ENCODE data around the gene GLT8D2.
"Not testable (repeated sequence)": the region's sequence is repeated elsewhere in the genome, so short reads cannot be mapped to it uniquely, and the experiment has no call there.

Gene GLT8D2

DNA sequence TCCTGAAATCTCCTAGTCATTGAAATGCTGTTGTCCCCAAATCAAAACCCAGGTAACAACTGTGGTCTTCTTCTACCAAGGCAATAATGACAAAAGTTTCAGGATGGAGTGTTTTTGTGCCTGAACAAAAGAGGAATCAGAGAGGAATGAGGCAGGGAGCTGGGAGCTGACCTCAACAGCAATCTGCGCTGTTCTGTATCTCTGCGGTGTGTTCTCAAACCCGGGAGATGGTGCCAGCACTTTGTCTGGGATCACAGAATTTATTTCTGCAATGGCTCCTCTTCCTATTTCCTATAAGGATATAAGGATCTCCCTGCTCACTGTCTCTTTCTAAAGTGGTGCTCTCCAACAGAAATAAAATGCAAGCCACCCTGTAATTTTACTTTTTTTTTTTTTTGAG is 449 bp upstream of the GLT8D2 start:
- DNase-seq (ENCODE audit: low spot score) = no peak

DNA sequence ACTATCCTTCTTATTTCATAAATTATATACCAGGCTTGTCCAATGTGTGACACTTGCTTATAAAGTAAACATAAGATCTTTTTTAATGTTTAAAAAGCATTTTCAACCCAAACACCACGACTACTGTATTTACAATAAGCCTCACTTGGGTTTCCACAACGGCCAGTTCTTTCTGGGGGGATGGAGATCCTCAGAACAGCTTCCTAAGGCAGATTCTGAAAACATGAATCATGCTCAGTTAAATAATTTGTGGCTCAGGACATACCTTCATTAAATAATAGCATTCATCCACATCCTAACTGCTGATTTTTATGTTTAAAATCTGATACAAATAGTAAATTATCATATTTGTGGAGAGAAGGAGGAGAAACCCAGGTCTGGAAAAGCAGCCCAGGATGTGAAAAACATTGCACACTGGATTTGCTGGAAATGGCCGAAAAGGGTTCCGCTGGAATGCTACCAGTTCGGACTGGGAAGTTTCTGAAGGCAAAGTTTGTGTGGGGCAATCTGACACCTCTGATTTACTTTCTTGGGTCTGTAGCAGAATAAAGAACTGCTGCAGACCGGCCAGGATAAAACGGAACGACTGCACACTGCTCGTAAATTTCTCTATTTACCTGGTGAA is 597 bp downstream of the GLT8D2 start:
- no peak for DNase-seq (ENCODE audit: low spot score)

DNA sequence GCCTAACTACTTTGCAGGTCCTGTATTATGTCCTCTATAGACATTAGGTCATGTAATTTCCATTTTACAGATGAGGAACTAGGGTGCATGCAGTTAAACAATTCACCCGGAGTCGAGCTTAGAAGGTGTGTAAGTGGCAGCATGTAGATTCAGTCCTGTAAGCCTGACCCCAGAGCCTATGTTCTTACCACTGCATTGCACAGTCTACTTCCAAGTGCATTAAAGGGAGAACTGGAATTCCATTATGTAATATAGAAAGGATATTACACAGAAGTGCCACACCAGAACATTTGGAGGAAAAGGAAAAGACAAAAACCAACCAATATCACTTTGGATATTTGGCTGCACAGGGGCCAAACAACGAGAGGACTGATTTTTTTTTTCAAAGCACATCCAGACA is 1.2 kb downstream of the GLT8D2 start:
- no peak for DNase-seq (ENCODE audit: low spot score)

DNA sequence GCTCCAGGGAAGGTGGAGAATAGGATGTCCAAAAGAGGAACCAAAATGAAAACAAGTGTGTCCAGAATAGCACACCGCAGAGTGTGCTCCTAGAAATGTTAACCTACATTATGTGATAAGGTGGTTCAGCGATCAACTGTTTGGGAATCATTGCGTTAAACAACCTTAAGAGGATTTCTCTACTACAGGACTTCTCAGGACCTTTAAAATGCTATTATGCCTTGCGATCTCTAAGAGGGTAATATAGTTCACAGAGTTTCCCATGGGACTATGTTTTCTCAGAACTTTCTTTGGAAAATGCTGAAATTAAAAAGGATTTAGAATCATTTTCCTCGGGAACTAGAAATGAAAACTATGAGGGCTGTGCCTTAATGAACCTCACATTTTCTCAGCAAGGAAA is 1.8 kb downstream of the GLT8D2 start:
- no peak for DNase-seq (ENCODE audit: low spot score)

DNA sequence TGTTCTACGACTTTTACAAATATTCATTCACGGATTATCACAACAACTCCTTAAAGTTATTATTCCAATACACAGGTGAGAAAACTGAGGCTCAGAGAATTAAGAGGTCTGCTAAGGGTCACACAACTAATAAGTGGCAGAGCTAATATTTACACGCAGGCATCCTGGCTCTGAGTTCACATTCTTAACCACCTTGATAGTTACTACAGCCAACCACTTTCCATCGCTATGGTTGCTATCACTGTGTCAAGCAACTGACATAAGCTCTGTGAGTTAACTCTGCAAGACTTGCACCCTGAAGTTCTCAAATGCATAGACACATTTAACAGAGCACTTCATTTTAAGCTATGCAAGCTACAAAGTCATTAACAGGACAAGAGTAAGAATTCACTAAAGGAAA is 3.7 kb downstream of the GLT8D2 start:
- no peak for DNase-seq (ENCODE audit: low spot score)

DNA sequence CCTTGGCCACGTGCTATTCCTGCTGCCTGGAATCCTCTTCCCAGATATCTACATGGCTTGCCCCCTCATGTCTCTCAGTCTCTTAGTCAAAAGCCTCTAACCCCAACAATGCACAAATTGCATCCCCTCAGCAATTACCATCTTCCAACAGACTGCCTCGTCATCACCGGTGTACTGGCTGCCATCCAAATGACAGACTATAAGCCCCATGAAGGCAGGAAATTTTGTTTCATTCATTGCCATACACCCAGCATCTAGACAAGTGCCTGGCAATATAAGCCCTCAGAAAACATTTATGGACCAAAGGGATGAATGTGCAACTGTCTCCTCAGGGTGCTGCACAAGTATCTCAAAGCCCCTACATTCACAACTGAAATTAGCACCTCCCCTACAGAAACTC is 5.8 kb downstream of the GLT8D2 start:
- no peak for DNase-seq (ENCODE audit: low spot score)

DNA sequence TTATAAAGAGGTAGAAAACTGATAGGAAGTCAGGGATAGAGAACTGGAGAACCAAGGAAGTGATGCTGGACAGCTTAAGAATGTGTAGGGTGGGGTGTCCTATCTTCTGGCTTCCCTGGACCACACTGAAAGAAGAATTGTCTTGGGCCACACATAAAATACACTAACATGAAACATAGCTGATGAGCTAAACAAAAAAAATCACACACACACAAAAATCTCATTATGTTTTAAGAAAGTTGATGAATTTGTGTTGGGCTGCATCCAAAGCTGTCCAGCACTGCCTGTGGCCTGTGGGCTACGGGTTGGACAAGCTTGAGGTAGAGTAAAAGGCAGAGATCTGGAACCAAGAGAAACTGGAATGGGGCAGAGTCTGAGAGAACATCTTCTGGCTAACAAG is 7.4 kb downstream of the GLT8D2 start:
- DNase-seq (ENCODE audit: low spot score) = no peak

DNA sequence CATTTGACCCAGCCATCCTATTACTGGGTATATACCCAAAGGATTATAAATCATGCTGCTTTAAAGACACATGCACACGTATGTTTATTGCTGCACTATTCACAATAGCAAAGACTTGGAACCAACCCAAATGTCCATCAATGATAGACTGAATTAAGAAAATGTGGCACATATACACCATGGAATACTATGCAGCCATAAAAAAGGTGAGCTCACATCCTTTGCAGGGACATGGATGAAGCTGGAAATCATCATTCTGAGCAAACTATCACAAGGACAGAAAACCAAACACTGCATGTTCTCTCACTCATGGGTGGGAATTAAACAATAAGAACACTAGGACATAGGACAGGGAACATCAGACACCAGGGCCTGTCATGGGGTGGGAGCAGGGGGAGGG is 10.2 kb downstream of the GLT8D2 start:
- DNase-seq (ENCODE audit: low spot score) = not testable (repeated sequence)

DNA sequence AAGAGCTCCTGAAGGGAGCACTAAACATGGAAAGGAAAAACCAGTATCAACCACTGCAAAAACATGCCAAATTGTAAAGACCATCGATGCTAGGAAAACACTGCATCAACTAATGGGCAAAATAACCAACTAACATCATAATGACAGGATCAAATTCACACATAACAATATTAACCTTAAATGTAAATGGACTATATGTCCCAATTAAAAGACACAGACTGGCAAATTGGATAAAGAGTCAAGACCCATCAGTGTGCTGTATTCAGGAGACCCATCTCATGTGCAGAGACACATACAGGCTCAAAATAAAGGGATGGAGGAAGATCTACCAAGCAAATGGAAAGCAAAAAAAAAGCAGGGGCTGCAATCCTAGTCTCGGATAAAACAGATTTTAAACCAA is 13.8 kb downstream of the GLT8D2 start:
- DNase-seq (ENCODE audit: low spot score) = not testable (repeated sequence)

DNA sequence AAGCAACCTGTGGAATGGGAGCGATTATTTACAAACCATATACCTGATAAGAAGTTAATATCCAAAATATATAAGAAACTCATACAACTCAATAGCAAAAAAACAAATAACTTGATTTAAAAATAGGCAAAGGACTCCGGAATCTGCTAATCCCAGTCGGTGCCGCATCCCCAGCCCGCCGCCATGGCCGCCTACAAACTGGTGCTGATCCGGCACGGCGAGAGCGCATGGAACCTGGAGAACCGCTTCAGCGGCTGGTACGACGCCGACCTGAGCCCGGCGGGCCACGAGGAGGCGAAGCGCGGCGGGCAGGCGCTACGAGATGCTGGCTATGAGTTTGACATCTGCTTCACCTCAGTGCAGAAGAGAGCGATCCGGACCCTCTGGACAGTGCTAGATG is 19.4 kb downstream of the GLT8D2 start:
- not testable (repeated sequence) for DNase-seq (ENCODE audit: low spot score)

DNA sequence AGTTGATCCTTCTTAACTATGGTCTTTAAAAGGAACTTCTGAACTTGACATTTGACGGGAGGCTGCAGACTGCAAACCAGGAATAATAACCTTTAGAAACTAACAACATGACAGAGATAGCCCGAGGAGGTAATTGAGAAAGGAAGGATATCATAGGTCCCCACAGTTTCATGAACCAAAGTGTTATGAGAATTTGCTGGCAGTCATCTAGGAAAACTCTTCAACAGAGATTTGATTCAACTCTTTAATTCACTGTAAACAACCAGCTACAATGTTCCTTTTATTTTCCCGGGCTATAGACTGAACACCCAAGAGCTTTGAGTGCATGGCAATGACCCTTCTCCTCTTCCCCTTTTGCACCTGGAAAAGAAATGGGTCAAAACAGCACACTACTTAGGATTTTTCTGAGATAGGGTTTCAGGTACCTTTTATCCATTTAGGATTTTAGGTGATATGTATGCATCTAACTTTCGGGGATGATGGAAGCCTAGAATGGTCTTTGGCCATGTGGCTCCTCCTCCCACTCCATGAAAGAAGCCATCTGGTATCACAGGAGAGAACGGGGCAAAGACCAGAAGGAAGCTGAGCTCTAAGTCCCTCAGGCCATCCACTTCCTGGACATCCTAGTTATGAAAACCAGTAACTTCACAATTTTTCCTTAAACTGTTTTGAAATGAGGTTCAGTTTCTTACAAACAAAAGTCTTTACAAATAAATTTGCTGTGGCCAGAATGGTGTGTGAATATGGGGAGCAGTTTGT is 23.0 kb downstream of the GLT8D2 start:
- no peak for DNase-seq (ENCODE audit: low spot score)

DNA sequence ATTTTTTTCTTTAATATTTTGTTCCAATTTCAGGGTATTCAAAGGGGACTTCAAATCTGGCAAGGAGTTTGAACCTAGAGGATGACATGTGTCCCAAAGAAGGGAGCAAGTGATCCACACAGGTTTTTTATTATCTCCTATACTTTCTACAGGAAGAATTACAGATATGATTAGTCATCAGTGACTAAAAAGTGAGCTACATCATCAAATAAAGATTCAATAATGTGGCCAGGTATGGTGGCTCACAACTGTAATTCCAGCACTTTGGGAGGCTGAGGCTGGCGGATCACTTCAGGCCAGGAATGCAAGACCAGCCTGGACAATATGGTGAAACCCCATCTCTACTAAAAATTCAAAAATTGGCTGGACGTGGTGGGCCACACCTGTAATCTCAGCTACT is 24.2 kb downstream of the GLT8D2 start:
- DNase-seq (ENCODE audit: low spot score) = no peak

DNA sequence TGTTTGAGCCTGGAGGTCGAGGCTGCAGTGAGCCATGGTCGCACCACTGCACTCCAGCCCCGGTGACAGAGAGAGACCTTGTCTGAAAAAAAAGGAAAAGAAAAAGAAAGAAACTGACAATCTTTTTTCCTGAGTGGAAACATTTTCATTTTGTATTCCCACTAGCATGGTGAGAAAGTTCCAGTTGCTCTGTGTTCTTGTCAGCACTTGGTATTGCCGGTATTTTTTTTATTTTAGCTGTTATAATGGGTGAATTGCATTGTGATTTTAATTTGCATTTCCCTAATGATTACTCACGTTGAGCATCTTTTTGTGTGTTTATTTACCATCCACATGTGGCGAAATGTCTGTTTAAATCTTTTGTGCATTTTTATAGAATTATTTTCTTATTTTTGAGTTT is 25.6 kb downstream of the GLT8D2 start:
- no peak for DNase-seq (ENCODE audit: low spot score)

DNA sequence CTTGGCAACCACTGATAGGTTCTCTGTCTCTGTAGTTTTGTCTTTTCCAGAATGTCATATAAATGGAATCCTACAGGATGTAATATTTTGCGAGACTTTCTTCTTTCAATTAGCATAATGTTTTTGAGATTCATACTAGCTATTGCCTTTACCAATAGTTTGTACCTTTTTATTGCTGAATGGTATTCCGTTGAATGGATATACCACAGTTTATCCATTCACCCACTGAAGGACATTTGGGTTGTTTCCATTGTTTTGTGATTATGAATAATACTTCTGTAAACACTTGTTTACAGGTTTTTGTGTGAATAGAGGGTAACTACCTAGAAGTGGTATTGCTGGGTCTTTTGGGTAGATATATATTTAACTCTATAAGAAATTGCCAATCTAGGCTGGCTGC is 26.3 kb downstream of the GLT8D2 start:
- no peak for DNase-seq (ENCODE audit: low spot score)

DNA sequence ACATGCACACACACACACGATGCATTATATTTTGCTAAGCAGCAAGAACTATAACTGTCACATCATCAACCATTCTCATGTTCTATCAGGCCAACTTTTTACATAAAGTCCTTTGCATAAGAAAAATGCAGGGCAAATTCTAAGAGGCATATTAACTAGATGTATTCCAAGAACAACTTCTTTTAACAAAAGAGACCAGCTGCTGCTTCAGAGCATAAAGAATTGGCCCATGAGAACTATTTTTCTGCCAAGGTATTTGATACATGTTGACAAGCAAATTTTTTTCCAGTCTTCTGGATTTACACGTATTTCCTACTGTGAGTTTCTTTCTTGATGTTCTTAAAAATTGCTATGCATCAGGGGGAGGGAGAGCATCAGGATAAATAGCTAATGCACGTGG is 27.2 kb downstream of the GLT8D2 start:
- no peak for DNase-seq (ENCODE audit: low spot score)

DNA sequence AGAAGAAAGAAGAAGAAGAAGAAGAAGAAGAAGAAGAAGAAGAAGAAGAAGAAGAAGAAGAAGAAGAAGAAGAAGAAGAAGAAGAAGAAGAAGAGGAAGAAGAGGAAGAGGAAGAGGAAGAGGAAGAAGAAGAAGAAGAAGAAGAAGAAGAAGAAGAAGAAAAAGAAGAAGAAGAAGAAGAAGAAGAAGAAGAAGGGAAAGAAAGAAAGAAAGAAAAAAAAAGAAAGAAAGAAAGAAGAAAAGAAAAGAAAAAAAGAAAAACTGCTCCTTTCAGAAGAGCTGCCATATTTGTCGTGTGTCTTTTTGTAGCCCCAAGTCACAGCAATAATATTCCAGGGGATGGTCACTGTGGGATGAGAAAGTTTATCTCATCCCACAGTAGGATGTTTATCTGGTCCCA is 28.1 kb downstream of the GLT8D2 start:
- not testable (repeated sequence) for DNase-seq (ENCODE audit: low spot score)

DNA sequence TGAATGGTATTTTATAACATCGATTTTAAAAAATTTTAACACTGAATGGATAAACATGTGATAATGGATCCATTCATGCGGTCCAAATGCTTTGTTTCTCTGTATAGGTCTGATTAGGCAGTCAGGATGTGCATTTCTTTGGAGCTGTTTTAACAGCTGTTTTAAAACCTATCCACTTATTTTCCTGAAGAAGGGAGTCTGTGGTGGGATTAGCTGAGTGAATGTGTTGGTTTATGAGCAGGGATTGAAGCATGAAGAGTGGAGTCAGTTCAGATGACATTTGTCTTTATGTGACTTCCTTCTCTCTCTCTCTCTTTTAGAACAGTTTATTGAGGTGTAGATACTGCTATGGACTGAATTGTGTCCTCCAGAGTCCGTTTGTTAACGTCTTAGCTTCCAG is 37.7 kb downstream of the GLT8D2 start:
- no peak for DNase-seq (ENCODE audit: low spot score)

DNA sequence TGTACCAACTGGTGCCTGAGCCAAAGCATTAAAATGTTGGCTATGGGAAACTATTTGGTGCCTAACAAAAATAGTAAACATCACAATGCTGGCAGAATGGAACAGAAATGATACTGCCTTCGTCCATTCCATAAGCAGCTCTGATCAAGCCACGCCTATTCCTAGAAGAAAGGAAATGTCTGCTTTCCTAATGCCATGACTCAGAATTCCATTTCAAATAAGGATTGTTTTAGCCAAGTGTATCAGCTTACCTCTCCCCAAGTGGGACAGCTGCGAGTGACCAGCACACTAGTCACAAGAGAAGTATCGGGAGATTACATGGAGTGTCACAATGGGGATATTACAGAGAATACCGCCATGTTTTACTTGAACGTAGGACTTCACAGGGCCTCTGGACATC is 38.7 kb downstream of the GLT8D2 start:
- no peak for DNase-seq (ENCODE audit: low spot score)

DNA sequence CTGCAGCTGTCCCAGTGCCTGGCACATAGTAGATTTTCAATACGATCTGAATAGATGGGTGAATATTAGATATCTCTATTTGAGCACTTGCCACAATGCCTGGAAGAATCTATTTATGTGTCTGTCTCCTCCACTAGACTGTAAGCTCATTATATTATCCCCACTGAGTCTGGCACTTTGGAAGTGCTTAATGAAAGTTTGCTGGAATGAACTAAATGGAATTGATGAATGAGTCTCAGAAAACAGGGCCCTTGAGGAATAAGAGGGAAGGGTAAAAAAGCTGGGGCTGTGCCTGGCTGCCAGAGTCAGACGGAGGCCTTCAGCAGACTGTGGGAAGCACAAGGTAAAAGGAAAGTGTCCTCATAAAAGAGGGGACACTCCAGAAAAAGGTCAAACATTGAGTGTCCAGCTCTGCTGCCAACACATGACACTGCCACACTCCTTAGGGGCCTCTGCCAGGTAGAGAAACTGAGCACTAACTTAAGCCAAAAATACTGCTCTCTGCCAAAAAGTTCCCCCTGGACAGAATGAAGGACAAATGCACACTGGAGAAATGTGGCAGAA is 39.3 kb downstream of the GLT8D2 start:
- DNase-seq (ENCODE audit: low spot score) = no peak

DNA sequence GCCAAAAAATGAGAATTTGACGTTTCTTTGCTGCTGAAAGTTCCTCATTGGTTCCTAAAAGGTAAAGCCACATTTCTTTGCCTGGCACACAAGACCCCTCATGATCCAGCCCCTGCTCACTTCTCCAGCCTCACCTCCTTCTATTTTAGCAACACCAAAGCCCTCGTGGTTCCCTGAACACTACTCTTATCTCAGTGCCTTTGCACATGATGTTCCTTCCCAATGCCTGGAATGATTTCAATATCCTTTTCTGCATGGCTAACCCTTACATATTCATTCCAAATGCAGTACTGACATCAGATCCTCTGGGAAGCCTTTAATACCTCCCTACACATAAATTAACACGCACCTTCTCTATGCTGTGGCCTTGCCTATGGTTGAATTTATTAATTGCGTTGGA is 39.9 kb downstream of the GLT8D2 start:
- no peak for DNase-seq (ENCODE audit: low spot score)

DNA sequence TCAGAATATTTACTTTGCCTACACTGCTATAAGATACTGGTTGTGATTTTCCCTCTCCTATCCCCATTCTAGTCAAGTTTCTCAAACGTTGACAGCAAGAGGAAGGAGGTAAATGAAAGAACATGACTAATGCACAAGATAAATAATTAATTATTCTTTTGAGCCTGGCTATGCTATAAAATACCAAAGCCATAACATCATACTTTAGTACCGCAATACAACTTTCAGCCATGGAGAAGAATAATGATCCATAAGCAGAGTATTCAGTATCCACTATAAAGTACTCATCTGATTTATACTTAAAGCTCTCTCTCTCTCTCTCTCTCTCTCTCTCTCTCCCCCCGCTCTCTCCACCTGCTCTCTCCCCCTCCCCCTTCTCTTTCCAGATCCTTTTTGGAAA is 43.1 kb downstream of the GLT8D2 start:
- no peak for DNase-seq (ENCODE audit: low spot score)

DNA sequence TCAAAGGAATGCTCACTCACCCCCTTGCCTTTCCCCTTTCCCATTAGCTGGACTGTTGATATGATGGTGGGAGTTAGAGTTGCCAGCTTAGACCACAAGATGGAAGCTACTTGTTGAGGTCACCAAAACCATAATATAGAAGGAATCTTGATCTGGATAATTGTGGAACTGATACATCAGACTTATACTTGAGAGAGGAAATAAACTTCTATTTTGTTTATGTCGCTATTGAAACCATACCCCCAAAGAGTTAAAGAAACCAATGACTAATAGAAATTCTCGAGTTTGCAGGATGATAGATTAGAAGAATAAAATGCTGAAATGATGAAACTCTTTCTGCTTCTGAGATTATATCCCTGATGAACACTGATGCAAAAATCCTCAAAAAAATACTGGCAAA is 46.4 kb downstream of the GLT8D2 start:
- DNase-seq (ENCODE audit: low spot score) = no peak

DNA sequence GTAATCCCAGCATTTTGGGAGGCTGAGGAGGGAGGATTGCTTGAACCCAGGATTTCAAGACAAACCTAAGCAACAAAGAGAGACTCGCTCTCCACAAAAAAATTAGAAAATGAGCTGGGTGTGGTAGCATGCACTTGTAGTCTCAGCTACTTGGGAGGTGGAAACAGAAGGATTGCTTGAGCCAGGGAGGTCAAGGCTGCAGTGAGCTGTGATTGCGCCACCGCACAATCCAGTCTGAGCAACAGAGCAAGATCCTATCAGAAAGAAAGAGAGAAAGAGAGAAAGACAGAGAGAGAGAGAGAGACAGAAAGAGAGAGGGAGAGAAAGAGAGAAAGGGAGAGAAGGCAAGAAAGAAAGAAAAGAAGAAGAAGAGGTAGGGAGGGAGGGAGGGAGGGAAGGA is 47.3 kb downstream of the GLT8D2 start:
- no peak for DNase-seq (ENCODE audit: low spot score)

Data from germinal center (tissue), 1 donor.